ENCODE data around the gene FAM221B.

DNA sequence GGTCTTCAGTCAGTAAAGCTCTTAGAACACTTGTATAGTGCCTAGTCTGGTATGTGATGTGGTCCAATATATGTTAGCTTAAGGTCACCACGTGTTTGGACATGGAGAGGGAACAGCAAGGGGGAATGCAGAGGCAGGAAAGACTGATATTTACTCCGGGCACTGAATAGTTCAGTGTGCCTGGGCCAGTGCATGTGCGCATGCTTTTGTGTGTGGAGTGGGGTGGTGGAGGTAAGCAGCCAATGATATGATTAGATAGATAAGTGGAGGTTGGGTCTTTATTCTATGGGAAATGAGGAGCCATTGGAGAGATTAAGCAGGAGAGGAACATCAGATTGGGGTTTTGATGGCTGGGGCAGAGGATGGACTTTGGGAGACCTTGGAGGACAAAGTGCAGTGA lies 27.7 kb upstream of the FAM221B start:
- TF ChIP-seq, protein P1, sequence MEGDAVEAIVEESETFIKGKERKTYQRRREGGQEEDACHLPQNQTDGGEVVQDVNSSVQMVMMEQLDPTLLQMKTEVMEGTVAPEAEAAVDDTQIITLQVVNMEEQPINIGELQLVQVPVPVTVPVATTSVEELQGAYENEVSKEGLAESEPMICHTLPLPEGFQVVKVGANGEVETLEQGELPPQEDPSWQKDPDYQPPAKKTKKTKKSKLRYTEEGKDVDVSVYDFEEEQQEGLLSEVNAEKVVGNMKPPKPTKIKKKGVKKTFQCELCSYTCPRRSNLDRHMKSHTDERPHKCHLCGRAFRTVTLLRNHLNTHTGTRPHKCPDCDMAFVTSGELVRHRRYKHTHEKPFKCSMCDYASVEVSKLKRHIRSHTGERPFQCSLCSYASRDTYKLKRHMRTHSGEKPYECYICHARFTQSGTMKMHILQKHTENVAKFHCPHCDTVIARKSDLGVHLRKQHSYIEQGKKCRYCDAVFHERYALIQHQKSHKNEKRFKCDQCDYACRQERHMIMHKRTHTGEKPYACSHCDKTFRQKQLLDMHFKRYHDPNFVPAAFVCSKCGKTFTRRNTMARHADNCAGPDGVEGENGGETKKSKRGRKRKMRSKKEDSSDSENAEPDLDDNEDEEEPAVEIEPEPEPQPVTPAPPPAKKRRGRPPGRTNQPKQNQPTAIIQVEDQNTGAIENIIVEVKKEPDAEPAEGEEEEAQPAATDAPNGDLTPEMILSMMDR (IDR thresholded peaks at IDR 0.05): no peak
- TF ChIP-seq POLR2A (IDR thresholded peaks at IDR 0.05): no peak
